Mesendoderm (in vitro differentiated cells): Measurements from ENCODE around the gene RNLS.

Experiments
- DNase-seq: peaks from one replicate; pipeline ENCODE4 v3.0.0; 2013
- H2AK5ac ChIP-seq: 2 replicates; pipeline ENCODE4 v1.6.1; 2013; ENCODE audit warnings: low read length, inconsistent platforms
- H2BK120ac ChIP-seq: 2 replicates; pipeline ENCODE4 v1.6.1; 2013; ENCODE audit warnings: low read depth, mild to moderate bottlenecking, low read length, moderate library complexity, mixed read lengths
- H2BK15ac ChIP-seq: replicated peaks from 2 replicates; pipeline ENCODE4 v1.6.1; 2013; ENCODE audit warnings: low read depth, mild to moderate bottlenecking, moderate library complexity
- H2BK5ac ChIP-seq: 2 replicates; pipeline ENCODE4 v1.6.1; 2013; ENCODE audit warnings: low read length, inconsistent platforms
- H3K18ac ChIP-seq: 2 replicates; pipeline ENCODE4 v1.6.1; 2013; ENCODE audit warnings: mild to moderate bottlenecking, low read length, mixed read lengths
- H3K23ac ChIP-seq: one replicate; pipeline ENCODE4 v1.6.1; 2013; ENCODE audit warnings: low read length
- H3K27ac ChIP-seq: 2 replicates; pipeline ENCODE4 v1.5.1; 2013; ENCODE audit warnings: low read depth, mild to moderate bottlenecking, inconsistent platforms, low read length, moderate library complexity
- H3K27me3 ChIP-seq: 2 replicates; pipeline ENCODE4 v1.6.1; 2013; ENCODE audit warnings: low read length, control low read depth, mild to moderate bottlenecking, inconsistent platforms; ENCODE audit not compliant: insufficient read depth, poor library complexity
- H3K36me3 ChIP-seq: 2 replicates; pipeline ENCODE4 v1.6.1; 2013; ENCODE audit warnings: low read length, inconsistent platforms; ENCODE audit not compliant: control insufficient read depth, insufficient read depth
- H3K4ac ChIP-seq: one replicate; pipeline ENCODE4 v1.6.1; 2013; ENCODE audit warnings: low read depth, mild to moderate bottlenecking, low read length, moderate library complexity
- H3K4me1 ChIP-seq: 2 replicates; pipeline ENCODE4 v1.6.1; 2013; ENCODE audit warnings: low read depth, low read length, inconsistent platforms; ENCODE audit not compliant: control insufficient read depth
- H3K4me2 ChIP-seq: 2 replicates; pipeline ENCODE4 v1.6.1; 2013; ENCODE audit warnings: low read length
- H3K4me3 ChIP-seq: 2 replicates; pipeline ENCODE4 v1.5.1; 2013; ENCODE audit warnings: mild to moderate bottlenecking, low read length
- H3K56ac ChIP-seq: one replicate; pipeline ENCODE4 v1.6.1; 2013; ENCODE audit warnings: low read length
- H3K79me1 ChIP-seq: 2 replicates; pipeline ENCODE4 v1.6.1; 2013; ENCODE audit warnings: low read length, inconsistent platforms
- H3K79me2 ChIP-seq: 2 replicates; pipeline ENCODE4 v1.6.1; 2013; ENCODE audit warnings: mild to moderate bottlenecking, low read length; ENCODE audit not compliant: control insufficient read depth, insufficient read depth
- H3K9ac ChIP-seq: 2 replicates; pipeline ENCODE4 v1.6.1; 2013; ENCODE audit warnings: low read length, inconsistent platforms
- H4K5ac ChIP-seq: one replicate; pipeline ENCODE4 v1.6.1; 2013; ENCODE audit warnings: low read length
- H4K8ac ChIP-seq: one replicate; pipeline ENCODE4 v1.6.1; 2013; ENCODE audit warnings: low read depth, mild to moderate bottlenecking, control low read depth, low read length, moderate library complexity
- WGBS: extraction: QIAGEN DNeasy Blood & Tissue Kit; methylation state at CpG from one replicate; pipeline ENCODE4 v1.1.7; 2013; ENCODE audit warnings: low lambda C conversion rate, missing lambda C conversion rate; ENCODE audit not compliant: insufficient coverage; ENCODE audit errors: extremely low coverage; 5-methylcytosine and 5-hydroxymethylcytosine counted together

Gene RNLS

DNA sequence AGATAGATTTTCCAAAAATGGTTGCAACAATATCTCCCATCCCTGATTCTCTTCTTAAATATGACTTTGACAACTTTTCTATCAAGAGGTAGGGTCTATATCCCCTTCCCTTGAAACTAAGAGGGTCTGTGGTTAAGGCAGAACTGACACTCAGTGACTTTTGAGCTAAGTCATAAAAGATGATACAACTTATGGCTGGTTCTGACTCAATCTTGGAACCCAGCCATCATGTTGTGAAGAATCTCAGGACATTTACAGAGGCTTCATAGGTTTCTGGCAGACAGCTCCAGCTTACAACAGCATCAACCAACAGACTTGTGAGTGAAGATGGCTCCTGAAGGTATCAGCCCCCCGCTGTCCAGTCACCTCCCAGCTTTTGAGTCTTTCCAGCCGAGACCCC is 203.5 kb downstream of the RNLS start:
- Histone ChIP-seq H3K27ac (no peak overlapping the region), H2AK5ac (no peak overlapping the region), H3K4me2 (no peak overlapping the region), H3K36me3 (no peaks in the 10 kb centered on the region), H3K79me2 (no peaks in the 10 kb centered on the region), H3K27me3 (no peaks in the 10 kb centered on the region), H2BK15ac (no peak overlapping the region), H3K79me1 (no peaks in the 10 kb centered on the region), H4K5ac (no peak overlapping the region), H2BK5ac (no peak overlapping the region), H3K4me1 (no peaks in the 10 kb centered on the region), H3K4ac (no peak overlapping the region), H2BK120ac (no peak overlapping the region), H3K56ac (no peak overlapping the region), H3K4me3 (no peak overlapping the region), H3K23ac (no peak overlapping the region), H3K18ac (no peak overlapping the region), H4K8ac (no peak overlapping the region), H3K9ac (no peak overlapping the region)
- WGBS = no CpG with 5 or more reads among the region's 2 CpGs
- DNase-seq = no peak

DNA sequence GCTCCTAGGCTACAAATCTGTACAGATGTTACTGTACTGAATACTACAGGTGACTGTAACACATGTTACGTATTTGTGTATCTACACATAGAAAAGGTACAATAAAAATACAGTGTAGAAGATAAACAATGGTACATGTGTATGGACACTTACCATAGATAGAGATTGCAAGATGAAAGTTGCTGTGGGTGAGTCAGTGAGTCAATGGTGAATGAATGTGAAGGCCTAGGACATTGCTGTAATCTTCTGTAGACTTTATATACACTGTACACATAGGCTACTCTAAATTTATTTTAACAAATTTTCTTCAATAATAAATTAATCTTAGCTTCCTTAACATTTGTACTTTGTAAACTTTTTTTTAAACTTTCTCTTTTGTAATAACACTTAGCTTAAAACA is 205.6 kb downstream of the RNLS start:
- Histone ChIP-seq H3K23ac (no peak overlapping the region), H4K8ac (no peak overlapping the region)

GRCh38 chr10:88374392-88375175 is 208.5 kb downstream of the RNLS start:
- H3K4me2 ChIP-seq = no peak overlapping the region
- no peaks in the 10 kb centered on the region for H3K27me3 ChIP-seq
- no peak overlapping the region for H3K23ac ChIP-seq
- H3K27ac ChIP-seq = no peak overlapping the region
- no peaks in the 10 kb centered on the region for H3K36me3 ChIP-seq
- no peak overlapping the region for H3K9ac ChIP-seq
- no peak overlapping the region for H2BK120ac ChIP-seq
- H2BK15ac ChIP-seq = no peak overlapping the region
- no peak overlapping the region for H3K56ac ChIP-seq
- no peak overlapping the region for H4K5ac ChIP-seq
- H3K4me3 ChIP-seq = no peak overlapping the region
- no peaks in the 10 kb centered on the region for H3K79me1 ChIP-seq
- no peak overlapping the region for H4K8ac ChIP-seq
- no CpG with 5 or more reads among the region's 4 CpGs for WGBS
- no peak for DNase-seq
- no peak overlapping the region for H2BK5ac ChIP-seq
- H2AK5ac ChIP-seq = peak overlapping the region; percentile 68
- H3K18ac ChIP-seq = no peak overlapping the region
- no peak overlapping the region for H3K4ac ChIP-seq
- no peaks in the 10 kb centered on the region for H3K79me2 ChIP-seq
- H3K4me1 ChIP-seq = no peaks in the 10 kb centered on the region

More for the DNA sequence above, 205.6 kb downstream of the RNLS start:
- Histone ChIP-seq H3K27ac (no peak overlapping the region), H3K4ac (no peak overlapping the region), H2BK120ac (no peak overlapping the region), H3K27me3 (no peaks in the 10 kb centered on the region), H3K79me2 (no peaks in the 10 kb centered on the region), H3K36me3 (no peaks in the 10 kb centered on the region), H3K4me1 (no peaks in the 10 kb centered on the region), H3K4me3 (no peak overlapping the region), H3K4me2 (no peak overlapping the region), H3K56ac (no peak overlapping the region), H2BK15ac (no peak overlapping the region), H2AK5ac (no peak overlapping the region), H4K5ac (no peak overlapping the region), H3K18ac (no peak overlapping the region), H3K79me1 (no peaks in the 10 kb centered on the region), H3K9ac (no peak overlapping the region), H2BK5ac (no peak overlapping the region)
- WGBS = no CpG with 5 or more reads among the region's 1 CpG
- no peak for DNase-seq

- Histone ChIP-seq H3K36me3 (no peaks in the 10 kb centered on the region), H3K23ac (no peak overlapping the region), H3K79me1 (no peaks in the 10 kb centered on the region), H2BK5ac (no peak overlapping the region), H3K4me2 (no peak overlapping the region), H3K4me1 (no peaks in the 10 kb centered on the region), H4K8ac (no peak overlapping the region), H3K9ac (no peak overlapping the region), H3K79me2 (no peaks in the 10 kb centered on the region), H2BK15ac (no peak overlapping the region), H3K18ac (no peak overlapping the region), H3K56ac (no peak overlapping the region), H3K4ac (no peak overlapping the region), H3K27ac (no peak overlapping the region), H3K27me3 (no peaks in the 10 kb centered on the region), H4K5ac (no peak overlapping the region), H2AK5ac (no peak overlapping the region), H3K4me3 (no peak overlapping the region), H2BK120ac (no peak overlapping the region)
- no peak for DNase-seq
Observed at GRCh38 chr10:88372881-88373592, 210.1 kb downstream of the RNLS start.

DNA sequence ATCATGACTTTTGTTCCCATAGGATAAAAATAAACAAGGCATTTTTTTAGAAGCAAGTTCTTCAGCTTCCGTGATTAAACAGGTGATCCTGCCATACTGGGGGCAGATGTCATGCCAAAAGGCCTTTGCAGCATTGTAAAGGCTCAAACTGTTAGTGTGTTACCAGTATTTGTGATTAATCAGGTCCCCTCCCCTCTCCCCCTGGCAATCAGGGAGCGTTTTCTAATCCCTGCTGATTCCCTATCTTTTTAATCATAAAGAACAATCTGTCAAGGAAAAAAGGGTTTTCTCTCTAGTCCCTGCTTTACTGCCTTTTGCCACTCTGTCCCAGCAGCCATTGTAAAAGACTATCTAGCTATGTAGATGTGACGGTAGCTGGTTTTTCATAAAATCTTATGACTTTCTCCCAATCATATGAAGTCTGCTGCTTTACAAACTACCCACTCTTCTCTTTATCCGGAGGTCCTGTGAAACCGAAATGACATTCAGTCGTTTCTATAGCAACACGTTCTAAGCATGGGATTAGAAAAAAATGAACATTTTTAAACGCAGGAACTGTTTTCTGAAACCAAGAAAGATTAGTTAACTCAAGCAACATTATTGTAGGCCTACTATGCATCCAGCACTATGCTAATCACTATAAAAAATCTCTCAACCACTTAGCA is 210.9 kb downstream of the RNLS start:
- Histone ChIP-seq H3K23ac (no peak overlapping the region), H2BK120ac (no peak overlapping the region), H3K27ac (no peak overlapping the region), H3K56ac (no peak overlapping the region), H3K4me1 (no peaks in the 10 kb centered on the region), H3K27me3 (no peaks in the 10 kb centered on the region), H2BK5ac (no peak overlapping the region), H3K9ac (no peak overlapping the region), H3K4me2 (no peak overlapping the region), H3K18ac (no peak overlapping the region), H2BK15ac (no peak overlapping the region), H4K5ac (no peak overlapping the region), H2AK5ac (no peak overlapping the region), H3K79me2 (no peaks in the 10 kb centered on the region), H3K4me3 (no peak overlapping the region), H3K79me1 (no peaks in the 10 kb centered on the region), H3K4ac (no peak overlapping the region), H3K36me3 (no peaks in the 10 kb centered on the region), H4K8ac (no peak overlapping the region)
- peak; percentile 84 for DNase-seq
- WGBS = no CpG with 5 or more reads among the region's 8 CpGs
